ES-I3 (cell line): ENCODE data around the gene HPCA.

Experiments used
- H3K36me3 ChIP-seq: 2 replicates; pipeline ENCODE4 v1.6.1; 2013; ENCODE audit warnings: mild to moderate bottlenecking, low read length, control low read depth, moderate library complexity; ENCODE audit not compliant: insufficient read depth
- H3K4me1 ChIP-seq: 2 replicates; pipeline ENCODE4 v1.6.1; 2013; ENCODE audit warnings: mild to moderate bottlenecking, control low read depth, low read length; ENCODE audit not compliant: insufficient read depth
- H3K9ac ChIP-seq: 2 replicates; pipeline ENCODE4 v1.6.1; 2013; ENCODE audit warnings: low read depth, mild to moderate bottlenecking, low read length, moderate library complexity
- H3K9me3 ChIP-seq: 2 replicates; pipeline ENCODE4 v1.6.1; 2013; ENCODE audit warnings: mild to moderate bottlenecking, low read length, moderate library complexity; ENCODE audit not compliant: control insufficient read depth, insufficient read depth

The HPCA gene

DNA sequence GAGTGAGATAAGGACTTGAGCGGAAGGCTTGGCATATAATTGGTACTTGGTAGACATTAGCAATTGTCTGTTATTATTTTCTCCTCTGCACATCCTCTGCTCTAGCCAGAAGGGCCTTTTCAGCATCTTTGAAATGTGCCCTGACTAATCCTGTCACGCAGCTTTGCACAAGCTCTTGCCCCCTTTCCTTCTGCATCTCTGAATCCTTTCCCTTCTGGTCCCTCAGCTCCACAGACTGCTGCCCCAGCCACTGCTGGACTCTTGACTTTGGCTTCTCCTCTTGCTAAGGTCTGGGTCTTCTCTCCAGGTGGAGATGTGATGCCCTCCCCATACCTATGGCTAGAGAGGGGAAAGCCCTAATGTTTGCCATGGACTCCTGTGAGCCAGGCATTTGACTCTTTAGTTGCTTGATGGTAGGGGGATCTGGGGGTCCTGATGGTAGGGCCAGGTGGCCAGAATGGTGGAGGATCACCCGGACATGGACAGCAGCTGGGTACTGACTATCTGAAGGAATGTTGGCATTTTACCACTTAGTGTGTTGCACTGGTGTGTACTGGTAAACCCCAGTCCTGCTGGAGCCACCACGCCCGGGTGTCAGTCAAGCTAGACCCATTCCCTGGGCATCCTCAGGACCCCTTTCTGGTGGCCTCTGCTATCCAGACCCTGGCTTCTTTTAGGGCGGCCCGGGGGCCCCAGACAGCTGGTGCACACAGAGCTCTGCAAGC is 4.4 kb downstream of the HPCA start:
- no peaks in the 10 kb centered on the region for H3K9me3 ChIP-seq
- no peaks in the 10 kb centered on the region; the same call in 1 of the 2 replicates for H3K4me1 ChIP-seq
- H3K36me3 ChIP-seq, result no peaks in the 10 kb centered on the region
- no peak overlapping the region for H3K9ac ChIP-seq

DNA sequence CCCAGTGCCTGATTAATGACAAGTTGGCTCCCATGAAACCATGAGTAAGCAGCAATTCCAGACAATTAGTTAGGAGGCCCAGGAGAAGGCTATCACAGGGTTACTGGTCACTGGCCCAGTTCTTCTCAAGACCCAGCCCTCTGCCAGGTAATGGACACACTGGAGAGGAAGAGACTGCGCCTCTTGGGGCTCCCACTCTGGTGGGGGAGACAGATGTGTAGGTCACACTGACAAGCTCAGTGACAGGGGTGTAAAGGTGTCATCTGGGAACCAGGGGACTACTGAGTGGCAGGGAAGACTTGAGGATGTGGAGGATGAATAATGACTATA is 4.9 kb downstream of the HPCA start:
- Histone ChIP-seq H3K9ac (no peak overlapping the region), H3K4me1 (no peaks in the 10 kb centered on the region; the same call in 1 of the 2 replicates)

DNA sequence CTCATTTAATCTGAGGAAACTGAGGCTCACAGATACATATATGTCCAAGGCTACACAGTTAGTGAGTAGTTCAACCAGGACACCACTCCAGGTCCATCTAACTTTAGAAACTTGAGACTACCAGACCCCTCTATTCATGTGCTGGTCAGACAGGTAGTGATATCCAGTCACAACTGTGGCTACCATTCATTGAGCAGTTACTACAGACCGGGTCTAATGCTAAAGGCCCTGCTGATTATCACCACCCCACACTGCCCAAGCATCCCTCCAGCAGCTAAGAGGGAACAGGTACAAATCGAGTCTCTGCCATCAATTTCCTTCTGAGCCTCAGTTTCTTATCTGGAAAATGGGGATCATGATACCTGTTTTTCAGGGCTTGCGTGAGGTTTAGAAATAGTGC is 5.3 kb downstream of the HPCA start:
- no peak overlapping the region for H3K9ac ChIP-seq
- H3K9me3 ChIP-seq, result no peaks in the 10 kb centered on the region
- H3K4me1 ChIP-seq, result no peaks in the 10 kb centered on the region; the same call in 1 of the 2 replicates
- no peaks in the 10 kb centered on the region for H3K36me3 ChIP-seq

More for the DNA sequence above, 4.9 kb downstream of the HPCA start:
- Histone ChIP-seq H3K36me3 (no peaks in the 10 kb centered on the region), H3K9me3 (no peaks in the 10 kb centered on the region)

DNA sequence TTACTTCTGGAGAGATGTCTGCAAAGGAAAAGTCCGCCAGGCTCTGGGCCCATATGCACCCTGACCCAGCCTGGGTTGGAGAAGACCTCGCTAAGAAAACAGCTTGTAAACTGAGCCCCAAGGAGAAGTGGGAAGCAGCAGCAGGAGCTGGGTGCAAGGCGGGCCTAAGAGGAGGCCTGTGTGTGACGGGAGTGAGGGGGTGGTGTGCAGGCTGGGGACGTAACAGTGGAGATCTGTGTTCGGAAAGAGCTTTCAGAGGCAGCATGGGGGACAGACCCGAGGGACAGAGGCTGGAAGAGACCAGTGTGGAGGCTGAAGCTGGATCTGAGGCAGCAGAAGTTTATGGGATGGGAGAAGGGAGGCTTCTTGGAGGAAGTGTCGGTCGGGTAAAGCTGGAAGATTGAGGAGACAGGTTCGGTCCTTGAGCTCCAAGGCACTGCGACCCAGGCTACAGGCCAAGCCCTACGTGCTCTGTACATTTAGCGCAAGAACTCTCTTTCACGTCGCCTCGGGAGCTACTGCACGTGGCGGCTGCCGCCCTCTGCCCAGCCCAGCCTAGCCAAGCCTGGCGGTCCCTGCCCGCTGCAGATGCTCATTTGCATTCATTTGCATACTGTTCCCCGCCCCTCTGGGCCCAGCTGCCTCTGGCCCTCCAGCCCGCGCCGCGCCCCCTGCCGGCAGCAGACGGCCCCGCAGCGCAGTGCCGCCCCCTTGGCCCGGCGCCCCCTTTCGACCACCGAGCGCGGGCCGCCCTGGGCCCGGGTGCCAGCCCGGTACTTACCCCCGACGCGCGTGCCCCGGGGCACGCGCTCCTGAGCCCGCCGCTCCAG is 6.3 kb downstream of the HPCA start:
- H3K4me1 ChIP-seq, result no peaks in the 10 kb centered on the region; the same call in 1 of the 2 replicates
- H3K36me3 ChIP-seq, result no peaks in the 10 kb centered on the region
- peak overlapping the region; percentile 74 for H3K9ac ChIP-seq
- no peaks in the 10 kb centered on the region for H3K9me3 ChIP-seq

DNA sequence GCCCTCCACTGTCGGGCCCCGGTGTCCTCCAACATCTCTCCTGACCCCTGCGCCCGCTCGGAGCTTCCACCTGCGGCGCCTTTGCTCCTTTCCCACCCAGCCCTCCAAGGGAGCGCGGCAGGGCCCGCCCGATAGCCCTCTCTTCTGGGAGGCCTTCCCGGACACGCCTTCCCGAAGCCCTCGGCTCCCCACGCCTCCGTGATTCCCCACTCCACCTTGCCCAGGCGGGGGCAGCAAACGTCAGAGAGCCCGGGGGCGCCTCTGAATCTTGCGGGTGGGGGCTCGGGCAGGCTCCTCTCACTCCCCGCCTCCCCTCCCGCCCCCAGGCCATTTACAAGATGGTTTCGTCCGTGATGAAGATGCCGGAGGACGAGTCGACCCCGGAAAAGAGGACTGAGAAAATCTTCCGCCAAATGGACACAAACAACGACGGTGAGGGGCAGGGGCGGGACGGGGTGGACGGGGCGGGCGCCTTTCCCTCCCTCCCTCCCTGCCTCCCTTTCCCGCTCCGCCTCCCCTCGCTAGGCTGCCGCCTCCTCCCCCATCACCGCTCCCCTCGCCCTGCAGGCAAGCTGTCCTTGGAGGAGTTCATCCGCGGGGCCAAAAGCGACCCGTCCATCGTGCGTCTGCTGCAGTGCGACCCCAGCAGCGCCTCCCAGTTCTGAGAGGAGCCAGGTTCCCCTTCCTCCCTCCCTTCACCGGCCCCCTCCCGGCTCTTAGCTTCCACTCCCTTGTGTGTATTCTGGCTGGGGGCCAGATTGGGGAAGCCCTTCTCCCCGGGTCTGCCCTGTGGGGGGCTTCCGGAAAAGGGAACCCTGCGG is 7.1 kb downstream of the HPCA start:
- H3K36me3 ChIP-seq, result no peaks in the 10 kb centered on the region
- no peaks in the 10 kb centered on the region; the same call in 1 of the 2 replicates for H3K4me1 ChIP-seq
- H3K9me3 ChIP-seq, result no peaks in the 10 kb centered on the region
- H3K9ac ChIP-seq, result peak overlapping the region; percentile 74

DNA sequence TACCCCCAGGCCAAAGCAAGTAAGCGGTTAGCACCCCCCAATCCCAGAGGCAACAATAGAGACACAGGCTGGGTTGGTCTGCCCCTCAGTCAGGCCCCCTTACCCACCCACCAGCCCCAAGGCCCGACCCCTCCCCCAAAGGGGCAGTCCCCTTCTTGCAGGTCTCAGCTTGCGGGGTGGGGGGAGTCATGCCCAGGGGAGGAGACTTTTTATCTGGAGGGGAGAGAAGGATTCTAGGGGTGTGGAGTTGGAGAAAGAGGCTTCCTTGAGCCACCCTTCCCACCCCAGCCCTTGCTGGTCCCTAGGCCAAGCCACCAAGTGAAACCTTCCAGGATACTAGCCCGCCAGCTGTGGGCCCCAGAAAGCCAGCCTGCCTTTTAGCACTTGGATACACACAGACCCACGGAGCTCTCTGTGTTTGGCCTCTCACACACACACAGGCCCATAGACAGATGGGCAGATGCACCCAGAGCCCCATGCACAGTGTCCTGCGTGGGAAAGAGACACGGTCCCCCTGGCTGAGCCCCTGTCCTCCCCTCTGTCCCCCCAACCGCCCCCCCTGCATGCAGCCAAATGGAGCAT is 7.8 kb downstream of the HPCA start:
- H3K36me3 ChIP-seq, result no peaks in the 10 kb centered on the region
- H3K4me1 ChIP-seq, result no peaks in the 10 kb centered on the region; the same call in 1 of the 2 replicates
- no peaks in the 10 kb centered on the region for H3K9me3 ChIP-seq
- peak overlapping the region; percentile 74 for H3K9ac ChIP-seq

DNA sequence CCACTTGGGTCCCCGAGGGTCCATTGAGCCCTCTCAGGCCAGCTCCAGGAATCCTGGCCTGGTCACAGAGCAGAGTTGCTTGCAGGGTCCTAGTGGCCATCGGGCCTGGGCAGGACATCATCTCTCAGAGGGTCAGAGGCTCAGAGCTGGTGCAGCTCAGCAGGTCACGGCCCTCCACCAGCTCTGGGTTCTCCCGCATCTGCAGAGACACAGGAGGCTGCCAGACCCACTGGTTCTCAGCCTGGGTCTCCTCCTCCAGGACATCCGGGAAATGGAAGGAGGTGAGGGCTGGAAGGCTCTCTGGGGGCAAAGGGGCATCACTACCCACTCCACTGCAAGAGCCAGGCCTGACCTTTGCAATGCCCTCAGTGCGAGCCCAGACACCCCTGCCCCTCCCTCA is 8.4 kb downstream of the HPCA start:
- Histone ChIP-seq H3K36me3 (no peaks in the 10 kb centered on the region), H3K4me1 (no peaks in the 10 kb centered on the region; the same call in 1 of the 2 replicates), H3K9ac (no peak overlapping the region), H3K9me3 (no peaks in the 10 kb centered on the region)

DNA sequence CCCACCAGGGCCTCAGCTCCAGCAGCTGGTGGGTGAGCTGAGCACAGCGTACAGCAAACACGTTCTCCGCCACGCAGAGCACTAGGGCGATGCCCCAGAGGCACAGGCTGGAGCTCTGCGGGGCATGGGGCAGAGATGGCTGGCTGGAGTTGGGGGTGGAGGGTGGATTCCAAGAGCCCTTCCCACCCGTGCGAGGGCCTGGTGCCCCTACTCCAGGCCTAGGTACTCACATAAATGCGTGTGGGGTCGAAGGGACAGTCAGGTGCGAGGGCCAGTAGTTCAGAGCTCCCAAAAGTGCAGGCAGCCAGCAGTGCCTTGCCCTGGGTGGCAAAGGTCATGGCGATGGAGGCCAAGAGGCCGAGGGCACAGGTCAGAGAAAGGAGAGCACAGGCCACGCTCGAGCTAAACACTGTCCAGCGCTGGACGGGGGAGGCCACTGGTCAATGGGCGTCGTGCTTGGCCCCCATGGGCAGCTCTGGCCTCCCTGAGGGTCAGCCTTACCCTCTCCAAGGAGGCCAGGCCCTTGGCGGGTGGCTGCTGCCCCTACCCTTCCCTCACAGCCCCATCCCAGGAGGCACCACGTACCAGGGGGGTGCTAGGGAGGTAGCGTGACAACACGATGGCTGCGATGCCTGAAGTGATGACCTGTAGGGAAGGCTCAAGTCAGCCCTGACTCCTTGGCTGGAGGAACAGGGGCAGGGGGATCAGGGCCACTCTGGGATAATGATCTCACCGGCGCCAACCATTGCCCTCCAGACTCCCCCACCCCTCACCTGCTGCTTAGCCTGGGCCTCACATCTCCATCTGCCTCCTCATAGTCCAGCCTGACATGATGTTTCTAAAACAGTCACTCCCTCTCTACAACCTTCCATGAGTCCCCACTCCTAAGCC is 9.3 kb downstream of the HPCA start:
- H3K9ac ChIP-seq, result no peak overlapping the region
- H3K9me3 ChIP-seq, result no peaks in the 10 kb centered on the region
- no peaks in the 10 kb centered on the region; the same call in 1 of the 2 replicates for H3K4me1 ChIP-seq
- no peaks in the 10 kb centered on the region for H3K36me3 ChIP-seq

DNA sequence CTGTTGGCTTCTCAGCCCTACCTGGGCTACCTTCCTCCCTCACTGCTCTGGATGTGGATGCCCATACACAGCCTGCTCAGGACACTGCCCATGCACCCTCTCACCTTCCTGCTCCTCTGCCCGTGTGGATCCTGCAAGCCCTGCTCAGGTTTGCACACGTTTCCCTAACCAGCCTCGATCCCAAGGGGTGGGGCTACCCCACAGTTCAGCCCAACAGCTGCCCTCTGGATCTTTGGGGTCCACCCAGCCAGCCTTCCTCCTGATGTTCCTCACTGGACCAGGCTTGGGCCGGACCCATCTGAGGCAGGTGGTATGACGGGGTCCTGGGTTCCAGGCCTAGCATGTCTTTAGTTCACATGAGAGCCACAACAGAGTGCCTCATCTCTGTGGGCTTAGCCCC is 10.2 kb downstream of the HPCA start:
- Histone ChIP-seq H3K4me1 (no peaks in the 10 kb centered on the region; the same call in 1 of the 2 replicates), H3K36me3 (no peaks in the 10 kb centered on the region), H3K9me3 (no peaks in the 10 kb centered on the region), H3K9ac (no peak overlapping the region)

DNA sequence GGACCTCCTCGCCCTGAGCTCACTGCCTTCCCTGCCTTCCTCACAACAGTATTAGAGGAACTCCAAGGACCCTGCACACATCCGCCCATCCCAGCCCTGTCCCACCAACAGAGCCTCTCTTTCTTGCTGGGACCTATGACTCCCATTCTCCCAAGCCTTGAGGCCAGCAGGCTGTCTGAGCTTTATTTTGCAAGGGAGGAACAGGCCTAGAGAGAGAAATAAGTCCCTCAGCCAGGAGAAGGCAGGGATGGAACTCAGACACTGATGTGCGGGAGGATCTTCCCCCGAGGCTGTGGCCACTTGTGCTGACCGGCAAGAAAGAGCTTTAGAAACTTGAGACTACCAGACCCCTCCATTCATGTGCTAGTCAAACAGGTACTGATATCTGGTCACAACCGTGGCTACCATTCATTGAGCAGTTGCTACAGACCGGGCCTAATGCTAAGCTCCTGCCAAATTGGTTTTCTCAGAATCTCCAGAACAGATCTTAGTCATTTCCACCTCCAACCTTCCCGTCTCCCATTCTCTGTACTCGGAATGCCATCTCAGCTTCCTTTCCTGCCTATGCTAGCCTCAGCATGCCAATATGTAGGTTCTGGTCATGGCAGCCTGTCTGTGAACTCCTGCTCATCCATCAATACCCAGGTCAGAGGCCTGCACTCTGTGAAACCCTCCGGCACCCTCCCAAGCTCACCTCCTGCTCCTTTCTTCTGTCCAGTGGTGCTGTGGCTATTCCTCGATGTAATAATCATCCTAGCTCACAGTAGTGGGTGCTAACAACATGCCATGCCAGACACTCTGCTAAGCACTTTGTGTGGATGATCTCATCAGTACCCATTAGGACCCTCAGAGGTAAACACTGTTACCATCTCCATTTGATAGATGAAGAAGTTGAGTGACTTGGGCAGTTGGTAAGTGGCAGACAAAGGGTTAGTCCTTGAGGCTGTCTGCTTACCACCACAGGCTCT is 11.1 kb downstream of the HPCA start:
- H3K4me1 ChIP-seq, result no peaks in the 10 kb centered on the region; the same call in 1 of the 2 replicates
- H3K36me3 ChIP-seq, result no peaks in the 10 kb centered on the region
- H3K9ac ChIP-seq, result no peak overlapping the region
- no peaks in the 10 kb centered on the region for H3K9me3 ChIP-seq

DNA sequence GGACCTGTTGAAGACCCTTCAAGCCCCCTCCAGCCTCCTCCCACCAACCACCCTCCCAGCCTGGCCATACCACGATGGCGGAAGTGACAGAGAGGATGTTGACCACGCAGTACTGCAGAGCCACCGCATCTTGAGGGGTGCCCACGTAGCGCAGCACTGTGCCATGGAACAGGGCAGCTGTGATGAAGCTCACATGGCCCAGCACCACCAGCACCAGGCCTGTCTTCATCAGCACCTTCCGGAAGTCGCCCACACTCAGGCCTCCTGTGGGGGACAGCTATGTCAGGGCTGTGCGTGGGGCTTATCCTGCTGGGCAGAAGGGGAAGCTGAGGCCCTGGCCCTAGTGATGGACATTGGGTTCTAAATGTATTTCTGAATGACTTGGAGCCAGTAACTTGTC is 11.8 kb downstream of the HPCA start:
- Histone ChIP-seq H3K9me3 (no peaks in the 10 kb centered on the region), H3K36me3 (no peaks in the 10 kb centered on the region), H3K9ac (no peak overlapping the region), H3K4me1 (no peaks in the 10 kb centered on the region)

DNA sequence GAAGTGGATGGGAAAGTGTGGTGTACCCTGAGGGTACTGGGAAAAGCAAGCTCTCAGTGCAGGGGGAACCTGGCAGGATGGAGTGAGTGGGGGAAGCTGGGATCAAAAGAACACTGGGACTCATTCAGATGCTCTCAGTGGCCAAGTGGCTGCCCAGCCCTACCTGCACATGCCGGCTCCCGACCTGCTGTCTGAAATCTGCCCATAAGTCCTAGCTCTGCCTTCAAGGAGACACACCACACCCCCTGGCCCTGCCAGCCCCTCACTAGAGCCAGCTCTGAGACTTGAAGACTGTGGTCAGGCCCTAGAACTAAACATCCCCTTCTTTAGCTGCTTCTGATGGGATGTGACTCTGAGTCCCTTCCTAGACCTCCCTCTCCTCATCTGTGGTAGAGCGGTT is 12.7 kb downstream of the HPCA start:
- Histone ChIP-seq H3K9ac (no peak overlapping the region), H3K36me3 (no peaks in the 10 kb centered on the region), H3K9me3 (no peaks in the 10 kb centered on the region), H3K4me1 (no peaks in the 10 kb centered on the region)
